ENCODE results near the gene CDH5. TPM values are rescaled to one million over a fixed set of nuclear protein-coding genes. Genes with fewer than 3 reads are reported as not detected.

CDH5 gene
- total and polyA plus RNA-seq, 4 donors: 29.9 to 196 (median 81.1) TPM

- no peak for ATAC-seq (ENCODE audit: insufficient read depth, low FRiP score)
- H3K9ac ChIP-seq (ENCODE audit: insufficient read depth in 1 of 2, low read length in 2 of 2): no peak overlapping the region
- H3K4me3 ChIP-seq: no peak overlapping the region
- 90 to 93% methylated on average over 6 of the region's 6 CpGs for whole genome bisulfite sequencing, 2 donors
- DNase-seq: no peak
- peaks cover 0 to 5% (median 0%) of the 10 kb centered on the region in 4 donors for H3K9me3 ChIP-seq (ENCODE audit: control insufficient read depth in 4 of 4, insufficient read depth in 3 of 4, low read length in 3 of 4)
- H3K36me3 ChIP-seq (ENCODE audit: control insufficient read depth in 4 of 4, insufficient read depth in 4 of 4, low read length in 4 of 4): peaks cover 0 to 10% (median 0%) of the 10 kb centered on the region in 4 donors
- H3K4me1 ChIP-seq (ENCODE audit: control insufficient read depth in 5 of 5, insufficient read depth in 5 of 5, low read length in 5 of 5): peaks cover 0 to 9% (median 0%) of the 10 kb centered on the region in 5 donors
- TF ChIP-seq CTCF (IDR thresholded peaks at IDR 0.05; ENCODE audit: control extremely low read depth, extremely low read depth): no peak
- no peaks in the 10 kb centered on the region for H3K27me3 ChIP-seq (ENCODE audit: control insufficient read depth in 3 of 3, insufficient read depth in 3 of 3, low read length in 2 of 3)
- H3K27ac ChIP-seq (ENCODE audit: low read depth in 1 of 2, low read length in 1 of 2): no peak overlapping the region
Measured at GRCh38 chr16:66388350-66389139, 22.1 kb downstream of the CDH5 start.

GRCh38 chr16:66389256-66390176, 23.0 kb downstream of the CDH5 start:
- H3K4me1 ChIP-seq (ENCODE audit: control insufficient read depth in 5 of 5, insufficient read depth in 5 of 5, low read length in 5 of 5): peaks cover 0 to 8% (median 0%) of the 10 kb centered on the region in 5 donors
- no peak overlapping the region for H3K27ac ChIP-seq (ENCODE audit: low read depth in 1 of 2, low read length in 1 of 2)
- H3K4me3 ChIP-seq: no peak overlapping the region
- no peak for TF ChIP-seq CTCF (IDR thresholded peaks at IDR 0.05; ENCODE audit: control extremely low read depth, extremely low read depth)
- peaks cover 0 to 10% (median 0%) of the 10 kb centered on the region in 4 donors for H3K36me3 ChIP-seq (ENCODE audit: control insufficient read depth in 4 of 4, insufficient read depth in 4 of 4, low read length in 4 of 4)
- ATAC-seq (ENCODE audit: insufficient read depth, low FRiP score): no peak
- DNase-seq: no peak
- 96 to 97% methylated on average over 13 of the region's 13 CpGs for WGBS, 2 donors
- no peak overlapping the region for H3K9ac ChIP-seq (ENCODE audit: insufficient read depth in 1 of 2, low read length in 2 of 2)
- no peaks in the 10 kb centered on the region for H3K27me3 ChIP-seq (ENCODE audit: control insufficient read depth in 3 of 3, insufficient read depth in 3 of 3, low read length in 2 of 3)
- peaks cover 0 to 5% (median 0%) of the 10 kb centered on the region in 4 donors for H3K9me3 ChIP-seq (ENCODE audit: control insufficient read depth in 4 of 4, insufficient read depth in 3 of 4, low read length in 3 of 4)

GRCh38 chr16:66390346-66391108, 24.0 kb downstream of the CDH5 start:
- Histone ChIP-seq H3K4me3 (no peak overlapping the region), H3K27ac (ENCODE audit: low read depth in 1 of 2, low read length in 1 of 2) (no peak overlapping the region), H3K9ac (ENCODE audit: insufficient read depth in 1 of 2, low read length in 2 of 2) (no peak overlapping the region), H3K36me3 (ENCODE audit: control insufficient read depth in 4 of 4, insufficient read depth in 4 of 4, low read length in 4 of 4) (peaks cover 0 to 10% (median 0%) of the 10 kb centered on the region in 4 donors), H3K9me3 (ENCODE audit: control insufficient read depth in 4 of 4, insufficient read depth in 3 of 4, low read length in 3 of 4) (peaks cover 0 to 5% (median 0%) of the 10 kb centered on the region in 4 donors), H3K4me1 (ENCODE audit: control insufficient read depth in 5 of 5, insufficient read depth in 5 of 5, low read length in 5 of 5) (peaks cover 0 to 8% (median 0%) of the 10 kb centered on the region in 5 donors), H3K27me3 (ENCODE audit: control insufficient read depth in 3 of 3, insufficient read depth in 3 of 3, low read length in 2 of 3) (no peaks in the 10 kb centered on the region)
- WGBS, 2 donors: 87 to 92% methylated on average over 14 of the region's 14 CpGs
- DNase-seq: no peak
- no peak for TF ChIP-seq CTCF (IDR thresholded peaks at IDR 0.05; ENCODE audit: control extremely low read depth, extremely low read depth)
- no peak for ATAC-seq (ENCODE audit: insufficient read depth, low FRiP score)
